ENCODE data around the gene PITX2. TPM values are rescaled to one million over a fixed set of nuclear protein-coding genes. Genes with fewer than 3 reads are reported as not detected.

The PITX2 gene
- total RNA-seq, 1 donor from 2014 or later = 13.8 TPM

GRCh38 chr4:110631584-110632505 lies 9.0 kb upstream of the PITX2 start:
- DNase-seq (ENCODE audit: extremely low spot score, unreplicated experiment) = no peak
- peaks cover 16% of the 10 kb centered on the region for H3K4me1 Mint-ChIP-seq (ENCODE audit: unreplicated experiment)
- H3K9me3 Mint-ChIP-seq = no peaks in the 10 kb centered on the region
- peak overlapping the region; percentile 64 for H3K27ac Mint-ChIP-seq
- peak; percentile 95 for TF ChIP-seq CTCF (conservative IDR thresholded peaks at IDR 0.05)
- H3K27me3 Mint-ChIP-seq = peaks cover 96% of the 10 kb centered on the region
- H3K4me3 Mint-ChIP-seq = peak overlapping the region; percentile 88
- H3K36me3 Mint-ChIP-seq = no peaks in the 10 kb centered on the region

- Mint-ChIP-seq H3K4me3 (peak overlapping the region; percentile 81), H3K4me1 (ENCODE audit: unreplicated experiment) (peaks cover 12% of the 10 kb centered on the region), H3K27me3 (peaks cover 96% of the 10 kb centered on the region), H3K36me3 (no peaks in the 10 kb centered on the region), H3K9me3 (no peaks in the 10 kb centered on the region), H3K27ac (no peak overlapping the region)
- DNase-seq (ENCODE audit: extremely low spot score, unreplicated experiment) = no peak
- no peak for TF ChIP-seq CTCF (conservative IDR thresholded peaks at IDR 0.05)
Measured at GRCh38 chr4:110630688-110631402, 8.0 kb upstream of the PITX2 start.

- Mint-ChIP-seq H3K9me3 (no peaks in the 10 kb centered on the region), H3K27ac (no peak overlapping the region), H3K27me3 (peaks cover 98% of the 10 kb centered on the region), H3K4me1 (ENCODE audit: unreplicated experiment) (peaks cover 12% of the 10 kb centered on the region), H3K4me3 (peak overlapping the region; percentile 81), H3K36me3 (no peaks in the 10 kb centered on the region)
- no peak for TF ChIP-seq CTCF (conservative IDR thresholded peaks at IDR 0.05)
- DNase-seq (ENCODE audit: extremely low spot score, unreplicated experiment) = no peak
Measured at GRCh38 chr4:110629780-110630687, 7.2 kb upstream of the PITX2 start.

GRCh38 chr4:110629214-110629754 lies 6.4 kb upstream of the PITX2 start:
- DNase-seq (ENCODE audit: extremely low spot score, unreplicated experiment) = no peak
- Mint-ChIP-seq H3K4me3 (peak overlapping the region; percentile 77), H3K36me3 (no peaks in the 10 kb centered on the region), H3K27me3 (peaks cover 98% of the 10 kb centered on the region), H3K4me1 (ENCODE audit: unreplicated experiment) (peaks cover 12% of the 10 kb centered on the region), H3K27ac (peak overlapping the region; percentile 59), H3K9me3 (no peaks in the 10 kb centered on the region)
- TF ChIP-seq CTCF (conservative IDR thresholded peaks at IDR 0.05) = no peak

GRCh38 chr4:110628663-110629213 lies 5.9 kb upstream of the PITX2 start:
- peak overlapping the region; percentile 82 for H3K4me3 Mint-ChIP-seq
- peaks cover 12% of the 10 kb centered on the region for H3K4me1 Mint-ChIP-seq (ENCODE audit: unreplicated experiment)
- H3K9me3 Mint-ChIP-seq = no peaks in the 10 kb centered on the region
- peak overlapping the region; percentile 59 for H3K27ac Mint-ChIP-seq
- H3K36me3 Mint-ChIP-seq = no peaks in the 10 kb centered on the region
- H3K27me3 Mint-ChIP-seq = peaks cover 98% of the 10 kb centered on the region
- TF ChIP-seq CTCF (conservative IDR thresholded peaks at IDR 0.05) = no peak
- no peak for DNase-seq (ENCODE audit: extremely low spot score, unreplicated experiment)

Measured in type B pancreatic cell (in vitro differentiated cells).